ENCODE data around the gene FLOT2.

GRCh38 chr17:28897769-28898526 is 415 bp upstream of the FLOT2 start:
- no peak for TF ChIP-seq CTCF (IDR thresholded peaks at IDR 0.05)
- TF ChIP-seq POLR2A (IDR thresholded peaks at IDR 0.05): no peak
- no peak for TF ChIP-seq POLR2AphosphoS5 (IDR thresholded peaks at IDR 0.05)
